LNCaP clone FGC (cell line): ENCODE results near the gene ANAPC15.

Source experiments
- DNase-seq: peaks from one replicate; pipeline ENCODE4 v3.0.0-alpha.2; 2011; ENCODE audit warnings: low read depth
- H3K4me3 ChIP-seq: 2 replicates; pipeline ENCODE4 v1.5.1; 2011; ENCODE audit warnings: mild to moderate bottlenecking, low read depth, low read length, control low read depth
- CTCF ChIP-seq: IDR thresholded peaks from 2 replicates; pipeline ENCODE4 v1.5.1; 2012; ENCODE audit warnings: mild to moderate bottlenecking; ENCODE audit not compliant: control insufficient read depth, insufficient read depth; ENCODE audit errors: extremely low read depth

The ANAPC15 gene

DNA sequence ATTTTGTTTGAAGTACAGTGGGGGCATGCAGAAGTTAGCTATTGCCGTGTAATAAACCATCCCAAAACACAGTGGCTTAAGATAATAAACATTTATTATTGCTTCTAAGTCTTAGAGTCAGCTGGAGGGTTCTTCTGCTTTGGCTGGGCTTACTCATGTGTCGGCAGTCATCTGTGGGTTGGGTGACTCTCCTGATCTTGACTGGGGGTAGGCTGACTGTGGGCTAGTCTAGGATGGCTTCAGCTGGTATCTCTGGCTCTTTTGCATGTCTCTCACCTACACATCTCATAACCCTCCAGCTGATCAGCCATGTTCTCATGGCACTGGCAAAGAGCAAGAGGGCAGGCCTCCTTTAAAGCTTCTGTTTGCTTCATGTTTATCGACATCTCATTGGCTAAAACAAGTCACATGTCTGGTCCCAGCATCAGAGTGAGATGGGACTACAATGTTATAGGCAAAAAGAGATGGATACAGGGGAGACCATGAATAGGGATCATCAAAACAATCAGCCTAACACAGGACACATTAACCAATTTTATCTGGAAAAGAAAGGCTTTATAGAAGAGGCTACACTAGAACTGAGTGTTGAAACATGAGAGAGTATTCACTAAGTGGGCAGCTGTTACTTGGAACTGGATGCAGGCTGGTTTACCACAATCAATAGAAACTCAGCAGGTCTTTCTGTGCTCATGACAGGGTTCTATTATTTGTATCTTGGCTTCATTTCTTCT is 26.7 kb downstream of the ANAPC15 start:
- TF ChIP-seq CTCF: no peak
- no peak for DNase-seq
- H3K4me3 ChIP-seq: no peak overlapping the region

DNA sequence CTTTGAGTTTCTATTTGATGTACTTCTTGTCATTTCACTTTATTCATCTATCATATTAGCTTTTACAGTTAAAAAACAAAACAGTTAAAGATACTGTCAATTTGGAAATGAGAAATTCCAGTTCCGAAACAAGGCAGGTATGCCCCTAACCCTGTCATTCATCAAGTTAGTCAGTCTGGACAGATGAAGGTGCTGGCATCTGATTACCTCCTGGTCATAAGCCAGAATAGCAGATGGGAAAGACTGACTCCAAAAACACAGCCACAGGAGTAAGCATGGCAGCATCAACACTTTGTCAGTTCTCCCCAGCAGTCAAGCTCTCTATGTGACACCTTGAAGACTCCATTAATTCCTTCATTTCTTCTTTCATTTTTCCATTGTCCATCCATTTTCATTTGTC is 27.5 kb downstream of the ANAPC15 start:
- no peak for TF ChIP-seq CTCF
- H3K4me3 ChIP-seq: no peak overlapping the region

GRCh38 chr11:72084076-72084475 is 28.4 kb downstream of the ANAPC15 start:
- no peak for TF ChIP-seq CTCF
- DNase-seq: no peak
- no peak overlapping the region for H3K4me3 ChIP-seq

More for the DNA sequence above, 27.5 kb downstream of the ANAPC15 start:
- DNase-seq: no peak

DNA sequence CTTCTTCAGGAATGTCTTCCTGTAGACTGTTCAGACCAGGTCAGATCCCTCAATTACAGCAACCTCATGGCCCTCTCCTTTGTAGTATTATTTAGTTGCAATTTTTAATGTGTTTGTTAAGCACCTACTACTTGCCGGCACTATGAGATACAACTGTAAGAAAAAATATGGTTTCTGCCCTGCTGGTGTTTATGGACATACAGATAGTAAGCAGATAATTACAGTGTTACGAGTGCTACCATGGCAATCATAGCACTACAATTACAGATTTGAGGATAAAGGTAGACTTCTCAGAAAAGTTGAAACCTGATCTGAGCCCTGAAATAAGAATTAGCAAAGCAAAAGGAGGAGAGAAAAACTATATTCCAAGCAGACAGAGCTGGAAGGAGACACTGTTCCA is 29.1 kb downstream of the ANAPC15 start:
- no peak overlapping the region for H3K4me3 ChIP-seq
- no peak for TF ChIP-seq CTCF
- DNase-seq: no peak

DNA sequence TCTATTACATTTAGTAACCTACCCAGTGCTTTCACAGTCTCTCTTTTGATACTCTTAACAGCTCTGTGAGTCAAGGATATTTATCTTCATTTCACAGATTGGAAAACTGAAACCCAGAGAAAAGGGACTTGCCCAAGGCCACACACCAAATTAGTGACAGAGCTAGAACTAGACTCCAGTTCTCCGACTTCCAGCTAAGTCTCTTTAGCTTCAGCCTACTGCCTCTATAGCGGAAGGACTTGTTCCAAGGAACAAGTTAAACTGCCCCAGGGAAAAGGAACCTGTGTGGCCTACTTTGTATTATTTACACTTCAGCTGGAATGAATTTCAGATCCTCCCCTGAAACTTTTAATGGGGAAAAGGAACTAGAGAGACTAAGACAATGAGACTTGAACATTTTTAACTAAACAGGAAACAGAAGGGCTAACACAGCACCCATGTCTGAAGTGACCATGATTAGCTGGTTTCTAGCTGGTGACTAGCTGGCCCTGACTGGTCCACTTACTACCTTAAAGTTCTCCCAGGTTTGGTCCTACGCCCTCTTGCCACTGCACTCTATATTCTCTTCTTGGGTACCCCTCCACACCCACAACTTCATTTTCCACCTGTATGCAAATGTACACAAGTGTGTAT is 30.6 kb downstream of the ANAPC15 start:
- peak; percentile 89 for DNase-seq
- TF ChIP-seq CTCF: no peak
- peak overlapping the region; percentile 71 for H3K4me3 ChIP-seq

- TF ChIP-seq CTCF: no peak
- no peak for DNase-seq
Measured at GRCh38 chr11:72081184-72081644, 31.3 kb downstream of the ANAPC15 start.

More at GRCh38 chr11:72081184-72081644, 31.3 kb downstream of the ANAPC15 start:
- H3K4me3 ChIP-seq: peak overlapping the region; percentile 71
